K562 (cell line): ENCODE measurements around the gene PLCB3. TPM values are rescaled to one million over a fixed set of nuclear protein-coding genes. Genes with fewer than 3 reads are reported as not detected.

Experiments
- CBX2 ChIP-seq: fragments of 200-600 bp; sonication (generic); IDR thresholded peaks from one replicate; pipeline ENCODE4 v1.6.1; 2012; ENCODE audit warnings: mild to moderate bottlenecking, low read length, inconsistent platforms; ENCODE audit not compliant: insufficient read depth, poor library complexity, severe bottlenecking
- ESRRA ChIP-seq: fragments of 450-650 bp; IDR thresholded peaks from 2 replicates; pipeline ENCODE4 v1.6.1; 2014; ENCODE audit warnings: low read depth, mild to moderate bottlenecking, moderate library complexity, borderline replicate concordance
- NFRKB ChIP-seq: fragments of 450-650 bp; IDR thresholded peaks from 2 replicates; pipeline ENCODE4 v1.6.1; 2016; ENCODE audit warnings: low read depth
- SIN3B ChIP-seq: fragments of 450-650 bp; IDR thresholded peaks from 2 replicates; pipeline ENCODE4 v1.6.1; 2017; ENCODE audit warnings: low read depth, mild to moderate bottlenecking, moderate library complexity
- ZNF134 ChIP-seq: fragments of 250-450 bp; sonication (Bioruptor Pico); conservative IDR thresholded peaks from 2 replicates; pipeline ENCODE4 v1.4.0; 2020
- ZNF175 ChIP-seq: fragments of 200-800 bp; sonication (Bioruptor generic); IDR thresholded peaks from 2 replicates; pipeline ENCODE4 v1.6.1; 2016; ENCODE audit warnings: low read depth, mild to moderate bottlenecking, missing genetic modification characterization, missing compliant biosample characterization
- ZNF384 ChIP-seq: IDR thresholded peaks from 2 replicates; pipeline ENCODE4 v1.6.1; 2012; ENCODE audit warnings: low read depth, low read length, improper control_type of control experiment
- polyA plus RNA-seq, 8 experiments: library from polyadenylated mRNA; depleted of rRNA in 4 of 8; stranded (reverse) in 5 of 8; unstranded in 3 of 8; fragments of >200 nt; fragmentation: Nextera tagmentation in 2 of 8; fragmentation: Illumina TruSeq in 1 of 8; extraction: Ambion mirVana in 2 of 8; extraction: Trizol in 1 of 8; gene quantifications; 2 replicates each; pipeline versions ENCODE4 v1.2.1 to v1.2.3, GENCODE V29; 2011 to 2014; ENCODE audit warnings: inconsistent platforms in 1 of 8, missing spikeins in 1 of 8
- total RNA-seq, 7 experiments: library from RNA; depleted of rRNA in 6 of 7; stranded (reverse); fragments of >200 nt in 6 of 7; fragmentation: Illumina TruSeq in 2 of 7; extraction: Trizol in 2 of 7; gene quantifications; 2 replicates each; pipeline versions ENCODE4 v1.2.1 to v1.2.3, GENCODE V29; 2011 to 2021; ENCODE audit warnings: low replicate concordance in 1 of 7
- TF ChIP-seq, protein P1 (sequence below): fragments of 250-450 bp; sonication (Bioruptor Pico); IDR thresholded peaks from 2 replicates; pipeline ENCODE4 v1.5.0; 2020; ENCODE audit warnings: mild to moderate bottlenecking
- TF ChIP-seq, protein P2 (sequence below): fragments of 450-650 bp; IDR thresholded peaks from 2 replicates; pipeline ENCODE4 v1.6.1; 2016
- TF ChIP-seq, protein P3 (sequence below), 3 experiments: IDR thresholded peaks in 2 of 3; conservative IDR thresholded peaks in 1 of 3; 2 replicates each; pipeline ENCODE4 v1.5.1; 2011 to 2012; ENCODE audit warnings: low read length in 3 of 3, mild to moderate bottlenecking in 3 of 3, control low read depth in 2 of 3, improper control_type of control experiment in 1 of 3, inconsistent platforms in 1 of 3, low read depth in 1 of 3, mixed read lengths in 1 of 3, moderate library complexity in 1 of 3; ENCODE audit not compliant: insufficient read depth in 2 of 3
- TF ChIP-seq, protein P4 (sequence below): fragments of 450-650 bp; IDR thresholded peaks from 2 replicates; pipeline ENCODE4 v1.6.1; 2016; ENCODE audit warnings: mild to moderate bottlenecking, moderate library complexity

PLCB3 gene
- total and polyA plus RNA-seq, 9 of the 15 experiments (the other 6 are each of a cell fraction or from before 2014, with no cell fraction given) = 0.31 to 44.8 (median 14.6) TPM

DNA sequence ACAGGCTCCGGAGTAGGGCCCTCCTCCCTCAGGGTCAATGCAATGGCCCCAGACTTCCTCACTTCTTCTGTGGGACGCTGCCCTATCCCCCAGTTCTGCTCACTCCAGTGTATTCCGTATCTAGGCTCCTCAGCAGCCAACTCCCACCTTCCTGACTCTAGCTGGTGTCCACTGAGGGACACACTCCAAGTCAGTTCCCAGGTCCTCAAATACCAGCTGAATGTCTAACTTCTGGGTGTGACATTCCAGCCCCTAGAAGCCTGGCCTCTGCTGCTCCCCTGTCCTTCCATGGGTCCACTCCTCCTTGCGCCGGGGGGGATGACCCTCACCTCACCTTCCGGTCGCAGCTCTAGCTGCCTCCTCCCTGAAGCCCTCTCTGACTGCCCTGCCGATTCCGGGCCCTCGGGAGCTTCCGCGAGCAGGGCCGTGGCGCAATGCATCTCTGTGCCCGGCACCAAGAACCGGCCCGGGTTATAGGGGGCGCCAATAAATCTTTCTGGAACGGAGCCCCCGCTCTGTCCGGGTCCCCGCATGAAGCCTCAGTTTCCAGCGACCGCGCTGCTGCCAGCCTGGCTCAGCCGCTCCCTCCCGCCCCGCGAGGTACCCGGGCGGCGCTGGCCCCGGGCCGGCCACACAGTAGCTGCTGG, 17.7 kb downstream of the PLCB3 start (continued):
- TF ChIP-seq, protein P1, sequence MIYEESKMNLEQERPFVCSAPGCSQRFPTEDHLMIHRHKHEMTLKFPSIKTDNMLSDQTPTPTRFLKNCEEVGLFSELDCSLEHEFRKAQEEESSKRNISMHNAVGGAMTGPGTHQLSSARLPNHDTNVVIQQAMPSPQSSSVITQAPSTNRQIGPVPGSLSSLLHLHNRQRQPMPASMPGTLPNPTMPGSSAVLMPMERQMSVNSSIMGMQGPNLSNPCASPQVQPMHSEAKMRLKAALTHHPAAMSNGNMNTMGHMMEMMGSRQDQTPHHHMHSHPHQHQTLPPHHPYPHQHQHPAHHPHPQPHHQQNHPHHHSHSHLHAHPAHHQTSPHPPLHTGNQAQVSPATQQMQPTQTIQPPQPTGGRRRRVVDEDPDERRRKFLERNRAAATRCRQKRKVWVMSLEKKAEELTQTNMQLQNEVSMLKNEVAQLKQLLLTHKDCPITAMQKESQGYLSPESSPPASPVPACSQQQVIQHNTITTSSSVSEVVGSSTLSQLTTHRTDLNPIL = 0 out of 2 replicates have a peak, but pooled peaks have one; percentile 15
- peak; percentile 83 for TF ChIP-seq ESRRA
- TF ChIP-seq NFRKB = peak; percentile 27; the same call in 1 of the 2 replicates
- TF ChIP-seq, protein P2, sequence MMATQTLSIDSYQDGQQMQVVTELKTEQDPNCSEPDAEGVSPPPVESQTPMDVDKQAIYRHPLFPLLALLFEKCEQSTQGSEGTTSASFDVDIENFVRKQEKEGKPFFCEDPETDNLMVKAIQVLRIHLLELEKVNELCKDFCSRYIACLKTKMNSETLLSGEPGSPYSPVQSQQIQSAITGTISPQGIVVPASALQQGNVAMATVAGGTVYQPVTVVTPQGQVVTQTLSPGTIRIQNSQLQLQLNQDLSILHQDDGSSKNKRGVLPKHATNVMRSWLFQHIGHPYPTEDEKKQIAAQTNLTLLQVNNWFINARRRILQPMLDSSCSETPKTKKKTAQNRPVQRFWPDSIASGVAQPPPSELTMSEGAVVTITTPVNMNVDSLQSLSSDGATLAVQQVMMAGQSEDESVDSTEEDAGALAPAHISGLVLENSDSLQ = peak; percentile 11; the same call in 1 of the 2 replicates
- 0 out of 2 replicates have a peak, but pooled peaks have one; percentile 3 for TF ChIP-seq ZNF134
- no peak for TF ChIP-seq ZNF384
- 0 out of 2 replicates have a peak, but pooled peaks have one; percentile 10 for TF ChIP-seq SIN3B
- peak; percentile 26; the same call in 1 of the 2 replicates for TF ChIP-seq ZNF175
- no peak for TF ChIP-seq CBX2
- TF ChIP-seq, protein P3, sequence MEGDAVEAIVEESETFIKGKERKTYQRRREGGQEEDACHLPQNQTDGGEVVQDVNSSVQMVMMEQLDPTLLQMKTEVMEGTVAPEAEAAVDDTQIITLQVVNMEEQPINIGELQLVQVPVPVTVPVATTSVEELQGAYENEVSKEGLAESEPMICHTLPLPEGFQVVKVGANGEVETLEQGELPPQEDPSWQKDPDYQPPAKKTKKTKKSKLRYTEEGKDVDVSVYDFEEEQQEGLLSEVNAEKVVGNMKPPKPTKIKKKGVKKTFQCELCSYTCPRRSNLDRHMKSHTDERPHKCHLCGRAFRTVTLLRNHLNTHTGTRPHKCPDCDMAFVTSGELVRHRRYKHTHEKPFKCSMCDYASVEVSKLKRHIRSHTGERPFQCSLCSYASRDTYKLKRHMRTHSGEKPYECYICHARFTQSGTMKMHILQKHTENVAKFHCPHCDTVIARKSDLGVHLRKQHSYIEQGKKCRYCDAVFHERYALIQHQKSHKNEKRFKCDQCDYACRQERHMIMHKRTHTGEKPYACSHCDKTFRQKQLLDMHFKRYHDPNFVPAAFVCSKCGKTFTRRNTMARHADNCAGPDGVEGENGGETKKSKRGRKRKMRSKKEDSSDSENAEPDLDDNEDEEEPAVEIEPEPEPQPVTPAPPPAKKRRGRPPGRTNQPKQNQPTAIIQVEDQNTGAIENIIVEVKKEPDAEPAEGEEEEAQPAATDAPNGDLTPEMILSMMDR (IDR thresholded peaks at IDR 0.05 in 2 of 3, conservative IDR thresholded peaks at IDR 0.05 in 1 of 3; ENCODE audit: insufficient read depth in 2 of 3, low read depth in 1 of 3, low read length in 3 of 3) = no peak
- TF ChIP-seq, protein P4, sequence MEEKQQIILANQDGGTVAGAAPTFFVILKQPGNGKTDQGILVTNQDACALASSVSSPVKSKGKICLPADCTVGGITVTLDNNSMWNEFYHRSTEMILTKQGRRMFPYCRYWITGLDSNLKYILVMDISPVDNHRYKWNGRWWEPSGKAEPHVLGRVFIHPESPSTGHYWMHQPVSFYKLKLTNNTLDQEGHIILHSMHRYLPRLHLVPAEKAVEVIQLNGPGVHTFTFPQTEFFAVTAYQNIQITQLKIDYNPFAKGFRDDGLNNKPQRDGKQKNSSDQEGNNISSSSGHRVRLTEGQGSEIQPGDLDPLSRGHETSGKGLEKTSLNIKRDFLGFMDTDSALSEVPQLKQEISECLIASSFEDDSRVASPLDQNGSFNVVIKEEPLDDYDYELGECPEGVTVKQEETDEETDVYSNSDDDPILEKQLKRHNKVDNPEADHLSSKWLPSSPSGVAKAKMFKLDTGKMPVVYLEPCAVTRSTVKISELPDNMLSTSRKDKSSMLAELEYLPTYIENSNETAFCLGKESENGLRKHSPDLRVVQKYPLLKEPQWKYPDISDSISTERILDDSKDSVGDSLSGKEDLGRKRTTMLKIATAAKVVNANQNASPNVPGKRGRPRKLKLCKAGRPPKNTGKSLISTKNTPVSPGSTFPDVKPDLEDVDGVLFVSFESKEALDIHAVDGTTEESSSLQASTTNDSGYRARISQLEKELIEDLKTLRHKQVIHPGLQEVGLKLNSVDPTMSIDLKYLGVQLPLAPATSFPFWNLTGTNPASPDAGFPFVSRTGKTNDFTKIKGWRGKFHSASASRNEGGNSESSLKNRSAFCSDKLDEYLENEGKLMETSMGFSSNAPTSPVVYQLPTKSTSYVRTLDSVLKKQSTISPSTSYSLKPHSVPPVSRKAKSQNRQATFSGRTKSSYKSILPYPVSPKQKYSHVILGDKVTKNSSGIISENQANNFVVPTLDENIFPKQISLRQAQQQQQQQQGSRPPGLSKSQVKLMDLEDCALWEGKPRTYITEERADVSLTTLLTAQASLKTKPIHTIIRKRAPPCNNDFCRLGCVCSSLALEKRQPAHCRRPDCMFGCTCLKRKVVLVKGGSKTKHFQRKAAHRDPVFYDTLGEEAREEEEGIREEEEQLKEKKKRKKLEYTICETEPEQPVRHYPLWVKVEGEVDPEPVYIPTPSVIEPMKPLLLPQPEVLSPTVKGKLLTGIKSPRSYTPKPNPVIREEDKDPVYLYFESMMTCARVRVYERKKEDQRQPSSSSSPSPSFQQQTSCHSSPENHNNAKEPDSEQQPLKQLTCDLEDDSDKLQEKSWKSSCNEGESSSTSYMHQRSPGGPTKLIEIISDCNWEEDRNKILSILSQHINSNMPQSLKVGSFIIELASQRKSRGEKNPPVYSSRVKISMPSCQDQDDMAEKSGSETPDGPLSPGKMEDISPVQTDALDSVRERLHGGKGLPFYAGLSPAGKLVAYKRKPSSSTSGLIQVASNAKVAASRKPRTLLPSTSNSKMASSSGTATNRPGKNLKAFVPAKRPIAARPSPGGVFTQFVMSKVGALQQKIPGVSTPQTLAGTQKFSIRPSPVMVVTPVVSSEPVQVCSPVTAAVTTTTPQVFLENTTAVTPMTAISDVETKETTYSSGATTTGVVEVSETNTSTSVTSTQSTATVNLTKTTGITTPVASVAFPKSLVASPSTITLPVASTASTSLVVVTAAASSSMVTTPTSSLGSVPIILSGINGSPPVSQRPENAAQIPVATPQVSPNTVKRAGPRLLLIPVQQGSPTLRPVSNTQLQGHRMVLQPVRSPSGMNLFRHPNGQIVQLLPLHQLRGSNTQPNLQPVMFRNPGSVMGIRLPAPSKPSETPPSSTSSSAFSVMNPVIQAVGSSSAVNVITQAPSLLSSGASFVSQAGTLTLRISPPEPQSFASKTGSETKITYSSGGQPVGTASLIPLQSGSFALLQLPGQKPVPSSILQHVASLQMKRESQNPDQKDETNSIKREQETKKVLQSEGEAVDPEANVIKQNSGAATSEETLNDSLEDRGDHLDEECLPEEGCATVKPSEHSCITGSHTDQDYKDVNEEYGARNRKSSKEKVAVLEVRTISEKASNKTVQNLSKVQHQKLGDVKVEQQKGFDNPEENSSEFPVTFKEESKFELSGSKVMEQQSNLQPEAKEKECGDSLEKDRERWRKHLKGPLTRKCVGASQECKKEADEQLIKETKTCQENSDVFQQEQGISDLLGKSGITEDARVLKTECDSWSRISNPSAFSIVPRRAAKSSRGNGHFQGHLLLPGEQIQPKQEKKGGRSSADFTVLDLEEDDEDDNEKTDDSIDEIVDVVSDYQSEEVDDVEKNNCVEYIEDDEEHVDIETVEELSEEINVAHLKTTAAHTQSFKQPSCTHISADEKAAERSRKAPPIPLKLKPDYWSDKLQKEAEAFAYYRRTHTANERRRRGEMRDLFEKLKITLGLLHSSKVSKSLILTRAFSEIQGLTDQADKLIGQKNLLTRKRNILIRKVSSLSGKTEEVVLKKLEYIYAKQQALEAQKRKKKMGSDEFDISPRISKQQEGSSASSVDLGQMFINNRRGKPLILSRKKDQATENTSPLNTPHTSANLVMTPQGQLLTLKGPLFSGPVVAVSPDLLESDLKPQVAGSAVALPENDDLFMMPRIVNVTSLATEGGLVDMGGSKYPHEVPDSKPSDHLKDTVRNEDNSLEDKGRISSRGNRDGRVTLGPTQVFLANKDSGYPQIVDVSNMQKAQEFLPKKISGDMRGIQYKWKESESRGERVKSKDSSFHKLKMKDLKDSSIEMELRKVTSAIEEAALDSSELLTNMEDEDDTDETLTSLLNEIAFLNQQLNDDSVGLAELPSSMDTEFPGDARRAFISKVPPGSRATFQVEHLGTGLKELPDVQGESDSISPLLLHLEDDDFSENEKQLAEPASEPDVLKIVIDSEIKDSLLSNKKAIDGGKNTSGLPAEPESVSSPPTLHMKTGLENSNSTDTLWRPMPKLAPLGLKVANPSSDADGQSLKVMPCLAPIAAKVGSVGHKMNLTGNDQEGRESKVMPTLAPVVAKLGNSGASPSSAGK = no peak
